ENCODE measurements around the gene INPP5B.

GRCh38 chr1:37866491-37866890, 80.4 kb downstream of the INPP5B start:
- TF ChIP-seq CTCF (IDR thresholded peaks at IDR 0.05) (no peak), POLR2AphosphoS5 (IDR thresholded peaks at IDR 0.05) (no peak)
